ENCODE results near the gene BSG. TPM values are rescaled to one million over a fixed set of nuclear protein-coding genes. Genes with fewer than 3 reads are reported as not detected.
A peak's percentile ranks its signal among the peaks of the same experiment; 100 is the strongest.

Gene BSG
- total and polyA plus RNA-seq, 10 of the 15 experiments (the other 5 are each of a cell fraction or from before 2014, with no cell fraction given), result 2.8 to 297 (median 199) TPM

- TF ChIP-seq ZBTB40 (IDR thresholded peaks at IDR 0.05; ENCODE audit: borderline replicate concordance) (peak; percentile 78; the same call in 1 of the 2 replicates), SRF (IDR thresholded peaks at IDR 0.05; ENCODE audit: low read depth in 2 of 2, low read length in 2 of 2) (peak; percentile 52 to 80; a peak in 3 of 4 replicates), SMAD1 (IDR thresholded peaks at IDR 0.05; ENCODE audit: low read depth, partially characterized antibody) (no peak), GABPA (IDR thresholded peaks at IDR 0.05; ENCODE audit: low read depth) (peak; percentile 74; the same call in 1 of the 2 replicates), FOXK2 (IDR thresholded peaks at IDR 0.05) (no peak), POLR2A (IDR thresholded peaks at IDR 0.05; ENCODE audit: low read depth, low read length) (peak; percentile 58; the same call in 1 of the 2 replicates), LARP7 (IDR thresholded peaks at IDR 0.05) (peak; percentile 60; the same call in 1 of the 2 replicates), RCOR1 (conservative IDR thresholded peaks at IDR 0.05; ENCODE audit: low read depth, low read length) (no peak), EGR1 (IDR thresholded peaks at IDR 0.05; ENCODE audit: borderline replicate concordance in 1 of 2, low read depth in 2 of 2, low read length in 2 of 2) (peak in 1 of 2 experiments; percentile 53; a peak in 1 of 3 replicates), NR2F1 (conservative IDR thresholded peaks at IDR 0.05) (peak; percentile 85), SREBF2 (IDR thresholded peaks at IDR 0.05; ENCODE audit: low read length) (no peak), SIX5 (IDR thresholded peaks at IDR 0.05; ENCODE audit: low read depth, low read length, severe bottlenecking) (peak; percentile 32), SMARCA5 (IDR thresholded peaks at IDR 0.05) (0 out of 2 replicates have a peak, but pooled peaks have one; percentile 25), RUNX3 (IDR thresholded peaks at IDR 0.05; ENCODE audit: low read length) (no peak), NR2C1 (IDR thresholded peaks at IDR 0.05) (peak; percentile 71), PAX5 (IDR thresholded peaks at IDR 0.05; ENCODE audit: borderline replicate concordance, low read depth, low read length) (0 out of 2 replicates have a peak, but pooled peaks have one; percentile 18), CHD1 (IDR thresholded peaks at IDR 0.05; ENCODE audit: low read depth, low read length) (no peak), ZNF24 (IDR thresholded peaks at IDR 0.05) (no peak), MTA2 (IDR thresholded peaks at IDR 0.05; ENCODE audit: low read depth) (no peak), MLLT1 (IDR thresholded peaks at IDR 0.05) (peak; percentile 31; the same call in 1 of the 2 replicates)
- TF ChIP-seq, protein P1, sequence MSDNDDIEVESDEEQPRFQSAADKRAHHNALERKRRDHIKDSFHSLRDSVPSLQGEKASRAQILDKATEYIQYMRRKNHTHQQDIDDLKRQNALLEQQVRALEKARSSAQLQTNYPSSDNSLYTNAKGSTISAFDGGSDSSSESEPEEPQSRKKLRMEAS (IDR thresholded peaks at IDR 0.05; ENCODE audit: low read depth, low read length), result no peak
- TF ChIP-seq, protein P2, sequence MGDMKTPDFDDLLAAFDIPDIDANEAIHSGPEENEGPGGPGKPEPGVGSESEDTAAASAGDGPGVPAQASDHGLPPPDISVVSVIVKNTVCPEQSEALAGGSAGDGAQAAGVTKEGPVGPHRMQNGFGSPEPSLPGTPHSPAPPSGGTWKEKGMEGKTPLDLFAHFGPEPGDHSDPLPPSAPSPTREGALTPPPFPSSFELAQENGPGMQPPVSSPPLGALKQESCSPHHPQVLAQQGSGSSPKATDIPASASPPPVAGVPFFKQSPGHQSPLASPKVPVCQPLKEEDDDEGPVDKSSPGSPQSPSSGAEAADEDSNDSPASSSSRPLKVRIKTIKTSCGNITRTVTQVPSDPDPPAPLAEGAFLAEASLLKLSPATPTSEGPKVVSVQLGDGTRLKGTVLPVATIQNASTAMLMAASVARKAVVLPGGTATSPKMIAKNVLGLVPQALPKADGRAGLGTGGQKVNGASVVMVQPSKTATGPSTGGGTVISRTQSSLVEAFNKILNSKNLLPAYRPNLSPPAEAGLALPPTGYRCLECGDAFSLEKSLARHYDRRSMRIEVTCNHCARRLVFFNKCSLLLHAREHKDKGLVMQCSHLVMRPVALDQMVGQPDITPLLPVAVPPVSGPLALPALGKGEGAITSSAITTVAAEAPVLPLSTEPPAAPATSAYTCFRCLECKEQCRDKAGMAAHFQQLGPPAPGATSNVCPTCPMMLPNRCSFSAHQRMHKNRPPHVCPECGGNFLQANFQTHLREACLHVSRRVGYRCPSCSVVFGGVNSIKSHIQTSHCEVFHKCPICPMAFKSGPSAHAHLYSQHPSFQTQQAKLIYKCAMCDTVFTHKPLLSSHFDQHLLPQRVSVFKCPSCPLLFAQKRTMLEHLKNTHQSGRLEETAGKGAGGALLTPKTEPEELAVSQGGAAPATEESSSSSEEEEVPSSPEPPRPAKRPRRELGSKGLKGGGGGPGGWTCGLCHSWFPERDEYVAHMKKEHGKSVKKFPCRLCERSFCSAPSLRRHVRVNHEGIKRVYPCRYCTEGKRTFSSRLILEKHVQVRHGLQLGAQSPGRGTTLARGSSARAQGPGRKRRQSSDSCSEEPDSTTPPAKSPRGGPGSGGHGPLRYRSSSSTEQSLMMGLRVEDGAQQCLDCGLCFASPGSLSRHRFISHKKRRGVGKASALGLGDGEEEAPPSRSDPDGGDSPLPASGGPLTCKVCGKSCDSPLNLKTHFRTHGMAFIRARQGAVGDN (IDR thresholded peaks at IDR 0.05), result peak; percentile 39; the same call in 1 of the 2 replicates
Measured at GRCh38 chr19:610801-611480, 38.5 kb downstream of the BSG start (continued).
